ENCODE measurements around the gene CRBN.

CRBN gene

GRCh38 chr3:3109407-3110298, 69.8 kb downstream of the CRBN start:
- DNase-seq = no peak

GRCh38 chr3:3107858-3108257, 71.6 kb downstream of the CRBN start:
- no peak for DNase-seq

- no peak for DNase-seq
Observed at GRCh38 chr3:3107181-3107580, 72.3 kb downstream of the CRBN start.

- DNase-seq = no peak
Observed at GRCh38 chr3:3105815-3106214, 73.7 kb downstream of the CRBN start.

GRCh38 chr3:3105246-3105645, 74.2 kb downstream of the CRBN start:
- DNase-seq = no peak

- no peak for DNase-seq
Observed at GRCh38 chr3:3102751-3103150, 76.7 kb downstream of the CRBN start.

GRCh38 chr3:3101660-3102458, 77.6 kb downstream of the CRBN start:
- DNase-seq = no peak

Data from activated gamma-delta T cell (primary cell).